Neutrophil (primary cell): ENCODE data around the gene ZW10.

Experiments used
- H3K27ac ChIP-seq: fragments of 200-600 bp; sonication (generic); 2 replicates; pipeline ENCODE4 v1.5.1; 2016; ENCODE audit warnings: mild to moderate bottlenecking, moderate library complexity
- H3K27me3 ChIP-seq: fragments of 200-600 bp; sonication (generic); 2 replicates; pipeline ENCODE4 v1.6.0; 2016; ENCODE audit warnings: mild to moderate bottlenecking
- H3K36me3 ChIP-seq: fragments of 200-600 bp; sonication (generic); 2 replicates; pipeline ENCODE4 v1.5.1; 2017
- H3K4me1 ChIP-seq, 2 experiments: fragments of 200-600 bp in 1 of 2; sonication (generic) in 1 of 2; 1 replicate in 1 of 2; 2 replicates in 1 of 2; pipeline versions ENCODE4 v1.5.1 to v1.6.1; 2013 to 2016; ENCODE audit warnings: low read depth in 1 of 2, low read length in 1 of 2, mild to moderate bottlenecking in 1 of 2, moderate library complexity in 1 of 2; ENCODE audit not compliant: control insufficient read depth in 1 of 2, insufficient read depth in 1 of 2
- H3K4me3 ChIP-seq, 2 experiments: fragments of 200-600 bp in 1 of 2; sonication (generic) in 1 of 2; 1 replicate in 1 of 2; 2 replicates in 1 of 2; pipeline ENCODE4 v1.5.1; 2013 to 2016; ENCODE audit warnings: low read depth in 1 of 2, low read length in 1 of 2, mild to moderate bottlenecking in 1 of 2, moderate library complexity in 1 of 2
- H3K9me3 ChIP-seq: fragments of 200-600 bp; sonication (generic); 2 replicates; pipeline ENCODE4 v1.5.1; 2016
- TF ChIP-seq, protein P1 (sequence below): fragments of 200-600 bp; sonication (generic); IDR thresholded peaks from 2 replicates; pipeline ENCODE4 v1.5.1; 2016; ENCODE audit warnings: antibody characterized with exemption

ZW10 gene

GRCh38 chr11:113808931-113809330 lies 35.4 kb upstream of the ZW10 start:
- Histone ChIP-seq H3K4me3 (no peak overlapping the region), H3K27ac (no peak overlapping the region), H3K36me3 (peaks cover 32% of the 10 kb centered on the region), H3K4me1 (no peaks in the 10 kb centered on the region), H3K9me3 (no peaks in the 10 kb centered on the region), H3K27me3 (no peaks in the 10 kb centered on the region)
- TF ChIP-seq, protein P1, sequence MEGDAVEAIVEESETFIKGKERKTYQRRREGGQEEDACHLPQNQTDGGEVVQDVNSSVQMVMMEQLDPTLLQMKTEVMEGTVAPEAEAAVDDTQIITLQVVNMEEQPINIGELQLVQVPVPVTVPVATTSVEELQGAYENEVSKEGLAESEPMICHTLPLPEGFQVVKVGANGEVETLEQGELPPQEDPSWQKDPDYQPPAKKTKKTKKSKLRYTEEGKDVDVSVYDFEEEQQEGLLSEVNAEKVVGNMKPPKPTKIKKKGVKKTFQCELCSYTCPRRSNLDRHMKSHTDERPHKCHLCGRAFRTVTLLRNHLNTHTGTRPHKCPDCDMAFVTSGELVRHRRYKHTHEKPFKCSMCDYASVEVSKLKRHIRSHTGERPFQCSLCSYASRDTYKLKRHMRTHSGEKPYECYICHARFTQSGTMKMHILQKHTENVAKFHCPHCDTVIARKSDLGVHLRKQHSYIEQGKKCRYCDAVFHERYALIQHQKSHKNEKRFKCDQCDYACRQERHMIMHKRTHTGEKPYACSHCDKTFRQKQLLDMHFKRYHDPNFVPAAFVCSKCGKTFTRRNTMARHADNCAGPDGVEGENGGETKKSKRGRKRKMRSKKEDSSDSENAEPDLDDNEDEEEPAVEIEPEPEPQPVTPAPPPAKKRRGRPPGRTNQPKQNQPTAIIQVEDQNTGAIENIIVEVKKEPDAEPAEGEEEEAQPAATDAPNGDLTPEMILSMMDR, result no peak

- Histone ChIP-seq H3K36me3 (peaks cover 55% of the 10 kb centered on the region), H3K27ac (no peak overlapping the region), H3K4me1 (no peaks in the 10 kb centered on the region), H3K27me3 (no peaks in the 10 kb centered on the region), H3K4me3 (no peak overlapping the region), H3K9me3 (no peaks in the 10 kb centered on the region)
- TF ChIP-seq, protein P1, result no peak
These were observed 32.9 kb upstream of the ZW10 start for GRCh38 chr11:113806406-113806805.

DNA sequence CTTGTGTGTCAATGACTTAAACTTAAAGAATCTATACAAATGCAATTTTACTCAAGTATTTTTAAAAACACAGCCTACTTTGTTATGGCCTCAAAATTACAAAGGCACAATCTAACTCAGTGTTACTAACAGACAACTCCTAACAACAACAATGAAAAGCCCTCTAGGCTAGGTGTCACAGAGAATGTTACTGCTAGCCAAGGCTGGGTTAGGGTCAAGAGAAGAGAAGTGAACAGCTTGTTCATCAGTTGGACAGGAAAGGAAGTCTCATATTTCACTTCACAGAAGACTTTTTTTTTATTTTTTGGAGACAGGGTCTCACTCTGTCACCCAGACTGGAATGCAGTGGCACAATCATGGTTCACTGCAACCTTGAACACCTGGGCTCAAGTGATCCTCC lies 32.1 kb upstream of the ZW10 start:
- H3K4me3 ChIP-seq, result no peak overlapping the region
- H3K9me3 ChIP-seq, result no peaks in the 10 kb centered on the region
- H3K27me3 ChIP-seq, result no peaks in the 10 kb centered on the region
- H3K36me3 ChIP-seq, result peaks cover 54% of the 10 kb centered on the region
- no peaks in the 10 kb centered on the region for H3K4me1 ChIP-seq
- TF ChIP-seq, protein P1, result no peak
- no peak overlapping the region for H3K27ac ChIP-seq

- no peak overlapping the region for H3K27ac ChIP-seq
- H3K9me3 ChIP-seq, result no peaks in the 10 kb centered on the region
- H3K4me1 ChIP-seq, result no peaks in the 10 kb centered on the region
- no peaks in the 10 kb centered on the region for H3K27me3 ChIP-seq
- TF ChIP-seq, protein P1, result no peak
- peaks cover 47% of the 10 kb centered on the region for H3K36me3 ChIP-seq
- no peak overlapping the region for H3K4me3 ChIP-seq
These were observed 29.1 kb upstream of the ZW10 start for GRCh38 chr11:113802621-113803020.

GRCh38 chr11:113796663-113797259 lies 23.3 kb upstream of the ZW10 start:
- no peaks in the 10 kb centered on the region for H3K27me3 ChIP-seq
- no peaks in the 10 kb centered on the region for H3K9me3 ChIP-seq
- peaks cover 19% of the 10 kb centered on the region for H3K36me3 ChIP-seq
- TF ChIP-seq, protein P1, result no peak
- H3K4me3 ChIP-seq, result no peak overlapping the region
- H3K4me1 ChIP-seq, result no peaks in the 10 kb centered on the region
- H3K27ac ChIP-seq, result no peak overlapping the region
